Chondrocyte (in vitro differentiated cells): ENCODE results near the gene CFAP100. TPM values are rescaled to one million over a fixed set of nuclear protein-coding genes. Genes with fewer than 3 reads are reported as not detected.
A peak's percentile ranks its signal among the peaks of the same experiment; 100 is the strongest.

ENCODE experiments used
- DNase-seq: peaks from one replicate; pipeline ENCODE4 v3.0.0; 2021; ENCODE audit warnings: mixed read lengths, low spot score
- H3K27ac Mint-ChIP-seq: one replicate; pipeline ENCODE4 v1.8.0; 2021; ENCODE audit warnings: mild to moderate bottlenecking, moderate library complexity, mixed read lengths; ENCODE audit not compliant: unreplicated experiment
- H3K27me3 Mint-ChIP-seq: 2 replicates; pipeline ENCODE4 v1.8.0; 2021; ENCODE audit warnings: low read depth, mixed read lengths
- H3K36me3 Mint-ChIP-seq: 2 replicates; pipeline ENCODE4 v1.8.0; 2021; ENCODE audit warnings: low read depth, mixed read lengths
- H3K4me1 Mint-ChIP-seq: 2 replicates; pipeline ENCODE4 v1.8.0; 2021; ENCODE audit warnings: low read depth, mild to moderate bottlenecking, mixed read lengths
- H3K4me3 Mint-ChIP-seq: one replicate; pipeline ENCODE4 v1.8.0; 2021; ENCODE audit warnings: mild to moderate bottlenecking, moderate library complexity, mixed read lengths; ENCODE audit not compliant: unreplicated experiment
- H3K9me3 Mint-ChIP-seq: 2 replicates; pipeline ENCODE4 v1.8.0; 2021; ENCODE audit warnings: low read depth, mixed read lengths
- CTCF ChIP-seq: fragments of 200-600 bp; sonication (generic); IDR thresholded peaks from 2 replicates; pipeline ENCODE4 v1.5.0; 2021; ENCODE audit warnings: antibody characterized with exemption, mild to moderate bottlenecking, moderate library complexity
- total RNA-seq: library from RNA; stranded (reverse); gene quantifications from 3 replicates; pipeline ENCODE4 v1.2.1, GENCODE V29; 2021

The CFAP100 gene
- total RNA-seq, 1 donor from 2014 or later, result not detected

GRCh38 chr3:126381966-126382365 is 12.7 kb upstream of the CFAP100 start:
- no peak for DNase-seq
- Mint-ChIP-seq H3K36me3 (peaks cover 3% of the 10 kb centered on the region), H3K9me3 (no peaks in the 10 kb centered on the region), H3K4me1 (no peaks in the 10 kb centered on the region), H3K27me3 (peaks cover 12% of the 10 kb centered on the region), H3K27ac (no peak overlapping the region), H3K4me3 (no peak overlapping the region)
- TF ChIP-seq CTCF, result no peak

- H3K36me3 Mint-ChIP-seq, result no peaks in the 10 kb centered on the region
- DNase-seq, result no peak
- TF ChIP-seq CTCF, result peak; percentile 100
- H3K4me1 Mint-ChIP-seq, result peaks cover 3% of the 10 kb centered on the region
- H3K27ac Mint-ChIP-seq, result no peak overlapping the region
- peaks cover 24% of the 10 kb centered on the region for H3K27me3 Mint-ChIP-seq
- peak overlapping the region; percentile 64 for H3K4me3 Mint-ChIP-seq
- no peaks in the 10 kb centered on the region for H3K9me3 Mint-ChIP-seq
These were observed 5.5 kb upstream of the CFAP100 start for GRCh38 chr3:126389112-126389793.

GRCh38 chr3:126389794-126390146 is 4.9 kb upstream of the CFAP100 start:
- no peak overlapping the region for H3K27ac Mint-ChIP-seq
- peaks cover 27% of the 10 kb centered on the region for H3K27me3 Mint-ChIP-seq
- no peaks in the 10 kb centered on the region for H3K9me3 Mint-ChIP-seq
- no peak for DNase-seq
- peaks cover 3% of the 10 kb centered on the region for H3K4me1 Mint-ChIP-seq
- H3K36me3 Mint-ChIP-seq, result no peaks in the 10 kb centered on the region
- TF ChIP-seq CTCF, result no peak
- H3K4me3 Mint-ChIP-seq, result peak overlapping the region; percentile 64

GRCh38 chr3:126390201-126390600 is 4.5 kb upstream of the CFAP100 start:
- no peak overlapping the region for H3K4me3 Mint-ChIP-seq
- no peaks in the 10 kb centered on the region for H3K36me3 Mint-ChIP-seq
- TF ChIP-seq CTCF, result no peak
- H3K27me3 Mint-ChIP-seq, result peaks cover 24% of the 10 kb centered on the region
- H3K27ac Mint-ChIP-seq, result no peak overlapping the region
- no peak for DNase-seq
- H3K9me3 Mint-ChIP-seq, result no peaks in the 10 kb centered on the region
- H3K4me1 Mint-ChIP-seq, result peaks cover 3% of the 10 kb centered on the region

GRCh38 chr3:126390751-126391150 is 4.0 kb upstream of the CFAP100 start:
- H3K4me1 Mint-ChIP-seq, result peaks cover 3% of the 10 kb centered on the region
- H3K4me3 Mint-ChIP-seq, result no peak overlapping the region
- no peak overlapping the region for H3K27ac Mint-ChIP-seq
- H3K9me3 Mint-ChIP-seq, result no peaks in the 10 kb centered on the region
- H3K27me3 Mint-ChIP-seq, result peaks cover 27% of the 10 kb centered on the region
- DNase-seq, result no peak
- TF ChIP-seq CTCF, result no peak
- no peaks in the 10 kb centered on the region for H3K36me3 Mint-ChIP-seq
